Stimulated activated CD4-positive, alpha-beta T cell treated with anti-CD3 and anti-CD28 coated beads, TNF-alpha, amount 100 ng/mL, for 1 hour (primary cell): ENCODE measurements around the gene PLPPR2.
"Not testable (repeated sequence)": the region's sequence is repeated elsewhere in the genome, so short reads cannot be mapped to it uniquely, and the experiment has no call there.

ENCODE experiments used
- DNase-seq, 3 donors: peaks; one replicate each; pipeline ENCODE4 v3.0.0-alpha.2; 2020; ENCODE audit warnings: low read depth in 3 of 3, low spot score in 1 of 3

The PLPPR2 gene

GRCh38 chr19:11339254-11340098, 15.8 kb upstream of the PLPPR2 start, which contains the start of gene RAB3D:
Gene RAB3D, minus strand, starts transcription at chr19:11339657. Its CDS starts 2,258 bp downstream, at chr19:11337399.
- DNase-seq: peak; percentile 21 to 72 (median 55)

- not testable (repeated sequence) for DNase-seq
Measured at GRCh38 chr19:11340099-11340467, 15.1 kb upstream of the PLPPR2 start.

- no peak for DNase-seq
Measured at GRCh38 chr19:11342429-11342828, 12.8 kb upstream of the PLPPR2 start.

GRCh38 chr19:11345122-11345803, 10.0 kb upstream of the PLPPR2 start:
- no peak for DNase-seq

- DNase-seq: peak; percentile 94 to 96 (median 94)
Measured at GRCh38 chr19:11346104-11346940, 8.9 kb upstream of the PLPPR2 start, which contains the start of the genes CCDC159 and TMEM205. Gene CCDC159, plus strand, starts transcription at chr19:11346519. Its CDS starts 88 bp downstream, at chr19:11346607. Gene TMEM205, minus strand, starts transcription at chr19:11346268. Its CDS starts 649 bp downstream, at chr19:11345619.

DNA sequence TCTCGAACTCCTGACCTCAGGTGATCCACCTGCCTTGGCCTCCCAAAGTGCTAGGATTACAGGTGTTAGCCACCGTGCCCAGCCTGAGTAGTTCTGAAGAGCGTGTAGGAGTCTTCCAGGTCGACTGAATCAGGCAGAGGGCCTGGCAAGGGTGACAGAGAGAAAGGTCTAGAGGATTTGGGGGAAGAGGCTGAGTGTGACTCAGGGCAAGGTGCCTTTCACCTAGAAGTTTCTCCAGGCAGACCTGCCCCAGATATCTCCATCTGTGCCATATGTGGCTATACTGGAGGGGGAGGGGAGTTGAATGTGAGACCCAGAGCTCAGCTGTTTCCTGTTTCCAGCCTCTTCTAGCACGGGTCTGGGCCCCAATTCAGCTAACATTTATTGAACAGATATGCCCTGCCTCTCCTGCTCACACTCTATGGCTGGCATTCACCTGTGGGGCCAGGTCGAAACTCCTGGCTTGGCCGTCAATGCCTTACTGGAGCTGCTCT, 7.6 kb upstream of the PLPPR2 start:
- DNase-seq: no peak

DNA sequence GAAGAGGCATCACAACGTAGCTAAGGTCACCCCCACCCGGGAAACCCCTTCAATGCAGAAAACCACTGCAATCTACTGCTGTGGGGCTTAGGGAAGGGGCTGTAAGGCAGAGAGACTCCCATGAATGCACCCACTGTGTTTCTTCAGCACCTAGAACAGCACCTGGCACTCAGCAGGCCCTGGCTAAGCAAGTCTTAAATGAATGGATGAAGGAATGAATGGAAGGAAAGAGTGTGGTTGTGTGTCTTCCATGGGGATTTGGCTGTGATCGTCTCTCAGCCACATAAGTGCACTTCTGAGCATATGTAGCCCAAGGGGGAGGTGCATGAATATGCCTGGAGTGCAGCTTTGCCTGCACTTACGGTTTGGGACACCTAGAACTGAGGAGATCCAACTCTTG, 6.1 kb upstream of the PLPPR2 start:
- no peak for DNase-seq

DNA sequence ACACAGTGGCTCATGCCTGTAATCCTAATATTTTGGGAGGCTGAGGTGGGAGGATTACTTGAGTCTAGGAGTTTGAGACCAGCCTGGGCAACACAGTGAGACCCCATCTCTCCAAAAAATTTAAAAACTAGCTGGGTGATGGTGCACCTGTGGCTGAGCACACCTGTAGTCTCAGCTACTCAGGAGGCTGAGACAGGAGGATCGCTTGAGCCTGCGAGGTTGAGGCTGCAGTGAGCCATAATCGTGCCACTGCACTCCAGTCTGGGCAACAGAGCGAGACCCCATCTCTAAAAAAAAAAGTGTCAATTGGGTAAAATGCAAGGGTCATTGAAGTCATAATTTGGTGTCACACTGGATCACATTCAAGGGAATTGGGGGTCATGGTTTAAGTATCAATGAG, 1.1 kb upstream of the PLPPR2 start:
- DNase-seq: not testable (repeated sequence)

DNA sequence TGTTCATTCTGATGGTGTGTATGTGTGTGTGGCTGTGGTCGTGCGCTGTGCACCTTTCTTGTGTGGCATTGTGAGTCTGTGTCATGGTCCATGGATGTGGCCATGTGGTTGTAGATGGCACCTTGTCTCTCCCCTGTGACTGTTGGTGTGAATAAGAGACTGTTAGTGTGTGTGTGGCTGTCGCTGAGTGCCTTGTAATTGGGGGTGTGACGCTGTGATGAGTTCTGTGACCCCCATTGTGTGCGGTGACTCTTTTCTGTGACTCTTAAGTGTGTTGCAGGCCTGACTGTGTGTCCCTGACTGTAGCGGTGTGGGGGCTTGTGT, 804 bp downstream of the PLPPR2 start:
- no peak for DNase-seq

DNA sequence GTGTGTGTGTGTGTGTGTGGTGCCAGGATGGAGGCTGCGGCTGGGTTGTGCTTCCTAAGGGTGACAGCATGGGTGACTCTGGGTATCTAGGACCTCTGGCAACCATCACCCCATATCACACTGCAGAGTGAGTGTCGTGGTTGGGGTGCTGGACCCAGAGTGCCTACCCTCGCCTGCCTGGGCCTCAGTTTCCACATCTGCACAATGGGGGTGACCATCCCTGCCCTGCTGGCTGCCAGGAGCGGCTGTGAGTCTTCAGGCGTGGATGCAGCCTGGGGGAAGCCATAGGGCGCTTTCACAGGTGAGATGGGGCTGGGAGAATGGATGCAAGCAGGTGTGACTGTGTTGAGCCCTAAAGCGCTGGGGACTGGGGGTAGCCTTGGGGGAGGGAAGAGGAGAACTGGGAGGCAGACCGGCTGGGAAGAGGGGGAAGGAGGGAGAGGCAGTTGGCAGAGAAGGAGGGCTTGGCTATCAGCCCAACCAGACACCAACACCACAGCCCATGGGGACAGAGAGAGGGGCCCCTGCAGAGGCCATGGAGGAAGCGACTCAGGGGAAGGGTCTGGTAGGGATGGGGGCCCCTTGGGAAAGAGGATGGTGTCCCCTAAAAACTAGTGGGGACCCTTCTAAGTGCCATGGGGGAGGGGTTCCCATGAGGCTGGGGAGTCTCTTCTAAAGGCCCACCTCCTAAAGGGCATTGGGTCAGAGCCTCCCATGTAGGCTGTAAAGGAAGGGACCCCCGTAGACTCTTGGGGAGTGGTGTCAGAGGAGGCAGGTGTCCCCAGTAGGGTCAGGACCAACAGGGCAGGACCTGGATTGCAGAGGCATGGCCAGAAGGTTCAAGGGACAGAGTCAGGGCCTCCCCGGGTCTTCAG, 1.7 kb downstream of the PLPPR2 start:
- no peak for DNase-seq

GRCh38 chr19:11359421-11359820, 4.2 kb downstream of the PLPPR2 start:
- no peak for DNase-seq

- no peak for DNase-seq
Measured at GRCh38 chr19:11361037-11361770, 6.0 kb downstream of the PLPPR2 start.

DNA sequence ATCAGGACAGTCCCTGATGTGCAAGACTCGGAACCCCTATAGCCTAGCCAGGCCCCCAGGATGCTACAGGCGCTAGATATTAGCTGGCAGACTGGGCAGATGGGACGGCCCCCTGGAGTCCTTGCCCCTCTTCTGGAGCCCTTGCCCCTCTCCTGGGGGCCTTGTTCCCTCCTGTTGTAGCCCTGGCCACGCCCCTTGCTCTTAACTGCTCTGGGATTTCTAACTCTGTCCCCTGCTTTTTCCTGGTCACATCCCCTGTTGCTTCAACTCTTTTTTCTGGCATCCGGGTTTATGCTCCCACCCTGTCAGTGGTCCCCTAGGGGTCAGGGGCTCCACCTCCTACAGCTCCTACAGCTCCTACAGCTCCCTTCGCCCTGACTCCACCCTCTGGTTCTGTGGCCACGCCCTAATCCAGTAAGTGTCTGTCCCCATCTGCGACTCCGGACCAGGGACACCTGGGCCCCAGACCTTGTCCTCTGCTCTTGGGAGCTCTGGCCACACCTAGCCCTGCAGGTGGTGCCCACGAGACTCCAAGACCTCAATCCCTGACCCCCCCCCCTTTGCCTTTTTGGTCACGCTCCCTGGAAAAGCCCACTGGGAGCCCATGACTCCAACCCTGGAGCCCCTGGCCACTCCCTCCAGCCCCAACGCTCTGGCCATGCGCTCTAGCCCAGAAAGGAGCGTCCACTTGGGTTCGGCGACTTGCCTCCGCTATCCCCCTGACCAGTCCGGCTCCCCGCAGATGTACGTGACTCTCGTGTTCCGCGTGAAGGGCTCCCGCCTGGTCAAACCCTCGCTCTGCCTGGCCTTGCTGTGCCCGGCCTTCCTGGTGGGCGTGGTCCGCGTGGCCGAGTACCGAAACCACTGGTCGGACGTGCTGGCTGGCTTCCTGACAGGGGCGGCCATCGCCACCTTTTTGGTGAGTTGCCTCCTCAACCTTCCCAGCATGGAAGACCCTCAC, 6.8 kb downstream of the PLPPR2 start:
- DNase-seq: no peak

- DNase-seq: no peak
Measured at GRCh38 chr19:11363881-11364280, 8.6 kb downstream of the PLPPR2 start.

GRCh38 chr19:11364296-11364904, 9.2 kb downstream of the PLPPR2 start:
- DNase-seq: no peak

DNA sequence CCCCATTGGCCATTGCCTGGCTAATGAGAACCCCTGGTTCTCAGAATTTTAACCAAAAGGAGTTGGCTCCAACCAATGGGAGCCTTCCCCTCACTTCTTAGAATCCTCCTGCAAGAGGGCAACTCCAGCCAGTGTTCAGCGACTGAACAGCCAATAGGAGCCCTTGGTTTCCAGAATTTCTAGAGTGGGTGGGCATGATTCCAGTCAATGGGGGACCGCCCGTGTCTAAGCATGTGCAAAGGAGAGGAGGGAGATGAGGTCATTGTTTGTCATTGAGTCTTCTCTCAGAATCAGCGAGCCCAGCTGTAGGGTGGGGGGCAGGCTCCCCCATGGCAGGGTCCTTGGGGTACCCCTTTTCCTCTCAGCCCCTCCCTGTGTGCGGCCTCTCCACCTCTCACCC, 9.7 kb downstream of the PLPPR2 start:
- no peak for DNase-seq

- DNase-seq: no peak
Measured at GRCh38 chr19:11365557-11366117, 10.4 kb downstream of the PLPPR2 start.

DNA sequence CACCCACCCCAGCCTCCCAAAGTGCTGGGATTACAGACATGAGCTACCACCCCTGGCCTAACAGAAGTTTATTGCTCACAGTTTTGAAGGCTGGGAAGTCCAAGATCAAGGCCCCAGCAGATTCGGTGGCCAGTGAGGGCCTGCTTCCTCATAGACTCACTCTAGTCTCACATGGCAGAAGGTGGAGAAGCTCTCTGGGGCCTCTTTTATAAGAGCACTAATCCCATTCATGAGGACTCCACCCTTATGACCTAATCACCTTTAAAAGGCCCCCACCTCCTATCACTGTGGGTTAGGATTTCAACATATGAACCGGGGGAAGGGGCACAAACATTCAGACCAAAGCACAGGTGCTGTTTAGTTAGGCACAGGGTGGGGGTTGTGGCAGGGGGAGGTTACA, 12.3 kb downstream of the PLPPR2 start:
- DNase-seq: no peak
